Measurements from ENCODE around the gene CD99L2.
A peak's percentile ranks its signal among the peaks of the same experiment; 100 is the strongest.

The CD99L2 gene

GRCh38 chrX:150779385-150779784 lies 119.1 kb downstream of the CD99L2 start:
- no peak for DNase-seq

GRCh38 chrX:150777328-150777992 lies 121.0 kb downstream of the CD99L2 start:
- no peak for DNase-seq

- DNase-seq: no peak
Observed at GRCh38 chrX:150775569-150776350, 122.7 kb downstream of the CD99L2 start.

GRCh38 chrX:150774798-150775568 lies 123.5 kb downstream of the CD99L2 start:
- DNase-seq: no peak

GRCh38 chrX:150773634-150774033 lies 124.8 kb downstream of the CD99L2 start:
- DNase-seq: no peak

GRCh38 chrX:150773117-150773516 lies 125.4 kb downstream of the CD99L2 start:
- no peak for DNase-seq

GRCh38 chrX:150772150-150772970 lies 126.1 kb downstream of the CD99L2 start:
- peak; percentile 48 to 49 for DNase-seq

GRCh38 chrX:150771116-150771515 lies 127.4 kb downstream of the CD99L2 start:
- DNase-seq: no peak

GRCh38 chrX:150770623-150771022 lies 127.8 kb downstream of the CD99L2 start:
- DNase-seq: no peak

- no peak for DNase-seq
Observed at GRCh38 chrX:150769408-150769807, 129.1 kb downstream of the CD99L2 start.

- DNase-seq: no peak
Observed at GRCh38 chrX:150768580-150769190, 129.8 kb downstream of the CD99L2 start.

- no peak for DNase-seq
Observed at GRCh38 chrX:150768132-150768485, 130.4 kb downstream of the CD99L2 start.

- no peak for DNase-seq
Observed at GRCh38 chrX:150767475-150768131, 130.9 kb downstream of the CD99L2 start.

GRCh38 chrX:150767045-150767395 lies 131.4 kb downstream of the CD99L2 start:
- no peak for DNase-seq

GRCh38 chrX:150766351-150767044 lies 132.0 kb downstream of the CD99L2 start:
- no peak for DNase-seq

- DNase-seq: no peak
Observed at GRCh38 chrX:150765782-150766350, 132.6 kb downstream of the CD99L2 start.

- no peak for DNase-seq
Observed at GRCh38 chrX:150765237-150765636, 133.2 kb downstream of the CD99L2 start.

GRCh38 chrX:150763810-150764209 lies 134.7 kb downstream of the CD99L2 start:
- DNase-seq: no peak

GRCh38 chrX:150763303-150763797 lies 135.1 kb downstream of the CD99L2 start:
- no peak for DNase-seq

GRCh38 chrX:150762258-150763165 lies 136.0 kb downstream of the CD99L2 start:
- no peak for DNase-seq

Measured in NCI-H1930 (cell line).